Choroid plexus epithelial cell (primary cell): Measurements from ENCODE around the gene MPZL2.

Experiments
- DNase-seq: peaks from one replicate; pipeline ENCODE4 v3.0.0-alpha.2; 2010; ENCODE audit warnings: low read depth
- H3K4me3 ChIP-seq: 2 replicates; pipeline ENCODE4 v1.5.1; 2011; ENCODE audit warnings: low read depth, mild to moderate bottlenecking, control low read depth, low read length, moderate library complexity
- TF ChIP-seq, protein P1 (sequence below): conservative IDR thresholded peaks from 2 replicates; pipeline ENCODE4 v1.5.1; 2011; ENCODE audit warnings: low read depth, mild to moderate bottlenecking, control low read depth, inconsistent platforms, low read length, moderate library complexity

The MPZL2 gene

DNA sequence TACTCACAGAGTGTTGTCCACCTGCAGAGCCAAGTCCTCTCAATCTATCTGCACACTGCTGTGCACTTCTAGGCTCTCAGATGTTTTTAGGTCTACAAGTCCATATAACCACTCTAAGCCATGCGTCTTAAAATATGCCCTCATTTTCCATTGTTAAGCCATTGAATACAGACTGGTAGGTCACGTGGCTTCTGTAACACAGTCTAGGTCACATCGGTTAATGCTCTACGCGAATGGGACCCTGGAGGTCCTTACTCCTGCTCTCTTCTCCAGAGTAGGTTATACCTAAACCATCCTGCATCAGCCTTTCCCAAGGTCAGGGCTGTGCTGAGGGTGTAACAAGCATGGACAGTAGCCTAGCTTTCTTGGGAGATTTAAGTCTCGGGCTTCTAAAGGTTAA is 40.1 kb downstream of the MPZL2 start:
- no peak for DNase-seq
- TF ChIP-seq, protein P1, sequence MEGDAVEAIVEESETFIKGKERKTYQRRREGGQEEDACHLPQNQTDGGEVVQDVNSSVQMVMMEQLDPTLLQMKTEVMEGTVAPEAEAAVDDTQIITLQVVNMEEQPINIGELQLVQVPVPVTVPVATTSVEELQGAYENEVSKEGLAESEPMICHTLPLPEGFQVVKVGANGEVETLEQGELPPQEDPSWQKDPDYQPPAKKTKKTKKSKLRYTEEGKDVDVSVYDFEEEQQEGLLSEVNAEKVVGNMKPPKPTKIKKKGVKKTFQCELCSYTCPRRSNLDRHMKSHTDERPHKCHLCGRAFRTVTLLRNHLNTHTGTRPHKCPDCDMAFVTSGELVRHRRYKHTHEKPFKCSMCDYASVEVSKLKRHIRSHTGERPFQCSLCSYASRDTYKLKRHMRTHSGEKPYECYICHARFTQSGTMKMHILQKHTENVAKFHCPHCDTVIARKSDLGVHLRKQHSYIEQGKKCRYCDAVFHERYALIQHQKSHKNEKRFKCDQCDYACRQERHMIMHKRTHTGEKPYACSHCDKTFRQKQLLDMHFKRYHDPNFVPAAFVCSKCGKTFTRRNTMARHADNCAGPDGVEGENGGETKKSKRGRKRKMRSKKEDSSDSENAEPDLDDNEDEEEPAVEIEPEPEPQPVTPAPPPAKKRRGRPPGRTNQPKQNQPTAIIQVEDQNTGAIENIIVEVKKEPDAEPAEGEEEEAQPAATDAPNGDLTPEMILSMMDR, result no peak
- H3K4me3 ChIP-seq, result no peak overlapping the region

DNA sequence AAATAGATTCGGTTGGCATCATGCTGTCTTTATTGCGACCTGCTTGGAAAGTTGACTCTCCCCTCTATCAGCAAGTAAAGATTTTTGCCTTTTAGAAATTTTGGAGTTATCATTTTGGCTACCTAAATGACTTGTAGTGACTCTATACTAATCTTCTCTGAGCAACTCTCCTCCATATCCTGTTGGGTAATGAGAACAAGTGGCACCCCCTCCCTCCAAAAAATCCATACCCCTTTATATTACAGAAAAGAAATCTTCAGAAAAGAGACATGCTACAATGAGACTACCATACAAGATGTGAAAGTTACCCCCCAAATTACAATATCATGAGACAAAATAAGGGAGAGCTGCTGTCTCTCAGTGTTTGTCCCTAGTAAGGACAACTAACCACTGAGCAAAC is 40.5 kb downstream of the MPZL2 start:
- H3K4me3 ChIP-seq, result no peak overlapping the region
- DNase-seq, result no peak
- TF ChIP-seq, protein P1, result no peak

DNA sequence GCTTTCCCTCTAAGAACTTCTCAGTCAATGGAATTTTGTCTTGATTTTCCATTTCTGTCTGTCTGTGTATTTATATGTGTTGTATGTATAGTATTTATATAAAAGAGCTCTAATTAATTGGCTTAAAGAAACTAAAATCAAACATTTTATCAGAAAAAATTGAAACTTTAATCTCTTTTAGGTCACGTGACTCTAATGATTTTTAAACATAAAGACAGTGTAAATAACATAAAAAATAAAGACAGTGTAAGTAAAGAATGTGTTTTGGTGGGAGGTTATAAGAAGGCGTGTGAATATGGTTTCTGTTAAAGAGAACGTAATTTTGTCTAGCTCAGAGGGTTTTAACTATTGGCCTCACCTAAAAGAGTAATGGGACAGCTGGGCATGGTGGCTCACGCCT is 41.7 kb downstream of the MPZL2 start:
- no peak for DNase-seq
- TF ChIP-seq, protein P1, result no peak
- no peak overlapping the region for H3K4me3 ChIP-seq

DNA sequence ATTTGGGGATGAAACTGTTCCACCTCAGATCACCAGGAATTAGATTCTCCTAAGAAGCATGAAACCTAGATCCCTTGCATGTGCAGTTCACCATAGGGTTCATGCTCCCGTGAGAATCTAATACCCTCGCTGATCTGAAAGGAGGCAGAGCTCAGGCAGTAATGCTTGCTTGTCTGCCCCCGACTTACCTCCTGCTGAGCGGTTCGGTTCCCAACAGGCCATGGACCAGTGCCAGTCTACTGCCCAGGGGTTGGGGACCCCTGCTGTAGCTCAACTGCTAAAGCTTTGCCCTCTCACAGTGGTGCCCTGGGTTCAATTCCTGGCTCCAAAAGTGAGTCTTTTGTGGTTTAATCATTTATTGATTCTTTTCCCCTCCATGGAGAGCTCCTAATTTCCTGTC is 42.7 kb downstream of the MPZL2 start:
- TF ChIP-seq, protein P1, result no peak
- no peak overlapping the region for H3K4me3 ChIP-seq
- no peak for DNase-seq

DNA sequence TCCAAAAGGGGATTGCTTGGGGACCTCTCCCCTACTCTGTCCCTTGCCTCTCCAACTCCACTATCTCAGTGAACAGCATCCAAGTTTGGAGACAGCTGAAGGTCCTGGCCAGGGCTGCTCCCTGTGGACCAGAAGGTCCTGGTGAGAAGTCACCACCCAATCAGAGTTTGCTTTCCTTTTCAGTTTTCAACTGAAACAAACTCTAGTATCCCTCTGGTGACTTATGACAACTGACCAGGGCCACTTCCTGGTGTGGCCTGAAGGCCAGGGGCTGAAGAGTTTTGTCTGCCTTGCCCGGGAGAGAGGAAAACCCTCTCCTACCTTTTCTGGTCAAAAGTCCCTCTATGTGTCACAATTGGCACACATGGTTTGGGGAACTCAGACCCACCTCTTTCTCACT is 44.4 kb downstream of the MPZL2 start:
- TF ChIP-seq, protein P1, result no peak
- DNase-seq, result no peak
- H3K4me3 ChIP-seq, result no peak overlapping the region

DNA sequence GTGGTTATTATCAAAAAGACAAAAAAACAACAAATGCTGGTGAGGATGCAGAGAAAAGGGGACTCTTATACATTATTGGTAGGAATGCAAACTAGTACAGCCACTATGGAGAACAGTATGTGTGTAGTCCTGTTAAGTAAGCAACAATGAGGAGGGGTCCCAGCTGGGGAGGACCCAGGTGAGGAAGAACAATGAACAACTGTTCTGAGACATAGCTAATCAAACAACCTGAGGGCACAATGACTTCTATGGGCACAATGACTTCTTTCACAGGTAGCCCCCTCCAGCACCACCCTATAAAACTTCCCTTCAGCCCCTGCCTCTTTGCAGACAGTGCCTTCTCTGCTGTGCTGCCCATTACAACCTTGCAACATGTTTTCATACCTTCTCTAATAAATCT is 44.9 kb downstream of the MPZL2 start:
- TF ChIP-seq, protein P1, result no peak
- DNase-seq, result no peak
- no peak overlapping the region for H3K4me3 ChIP-seq

DNA sequence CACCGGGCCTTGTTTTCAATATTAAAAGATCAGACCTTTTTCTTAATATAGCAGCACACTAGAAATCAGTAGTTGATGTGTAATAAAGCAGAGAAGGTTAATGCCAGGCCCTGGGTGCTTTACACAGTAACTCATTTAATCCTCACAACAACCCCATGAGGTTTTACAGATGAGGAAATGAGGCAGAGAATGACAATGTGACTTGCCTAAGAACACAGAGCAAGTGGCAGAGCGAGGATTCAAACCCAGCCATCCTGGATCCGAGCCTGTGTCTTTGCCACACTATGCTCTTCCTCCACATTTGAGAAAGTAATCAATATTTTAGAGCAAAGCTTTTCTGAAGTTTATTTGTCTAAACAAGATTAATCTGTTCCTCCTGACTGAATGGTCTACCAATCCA is 46.5 kb downstream of the MPZL2 start:
- TF ChIP-seq, protein P1, result no peak
- H3K4me3 ChIP-seq, result no peak overlapping the region
- no peak for DNase-seq
